ENCODE measurements around the gene MAT2B. TPM values are rescaled to one million over a fixed set of nuclear protein-coding genes. Genes with fewer than 3 reads are reported as not detected.

Gene MAT2B
- total RNA-seq, 1 donor from 2014 or later: 56.4 TPM

DNA sequence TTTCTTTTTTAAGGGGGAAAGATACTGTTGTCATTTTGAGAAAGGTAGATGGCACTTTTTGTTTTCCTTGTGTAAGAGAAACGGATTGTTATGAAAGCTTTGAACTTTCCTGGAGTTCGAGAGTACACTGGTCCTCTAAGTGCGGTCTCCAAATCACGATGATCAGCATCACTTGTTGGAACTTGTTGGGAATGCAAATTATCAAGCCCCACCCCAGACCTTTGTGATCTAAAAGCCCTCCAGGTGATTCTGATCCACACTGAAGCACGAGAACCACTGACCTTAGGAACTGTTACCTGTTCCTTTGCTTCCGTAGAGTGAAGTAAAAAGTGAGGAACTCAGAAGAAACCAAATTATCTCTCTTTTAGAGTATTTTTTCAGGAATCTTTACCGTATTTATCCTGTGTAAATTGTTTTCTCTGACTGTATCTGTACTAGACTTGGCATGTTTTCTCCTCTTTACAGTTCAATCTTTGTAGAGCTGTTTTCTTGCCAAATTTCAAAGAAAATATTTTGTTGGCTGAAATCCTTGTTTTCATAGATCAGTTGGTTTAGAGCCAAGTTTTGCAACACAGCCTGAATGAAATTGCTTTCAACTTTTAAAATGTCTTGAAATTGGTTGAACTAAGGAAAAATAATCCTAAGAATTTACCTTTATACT is 4.0 kb downstream of the MAT2B start:
- no peaks in the 10 kb centered on the region for H3K9me3 Mint-ChIP-seq
- peak overlapping the region; percentile 87 for H3K27ac Mint-ChIP-seq
- no peaks in the 10 kb centered on the region for H3K27me3 Mint-ChIP-seq
- H3K36me3 Mint-ChIP-seq: peaks cover 15% of the 10 kb centered on the region
- TF ChIP-seq, protein P1, sequence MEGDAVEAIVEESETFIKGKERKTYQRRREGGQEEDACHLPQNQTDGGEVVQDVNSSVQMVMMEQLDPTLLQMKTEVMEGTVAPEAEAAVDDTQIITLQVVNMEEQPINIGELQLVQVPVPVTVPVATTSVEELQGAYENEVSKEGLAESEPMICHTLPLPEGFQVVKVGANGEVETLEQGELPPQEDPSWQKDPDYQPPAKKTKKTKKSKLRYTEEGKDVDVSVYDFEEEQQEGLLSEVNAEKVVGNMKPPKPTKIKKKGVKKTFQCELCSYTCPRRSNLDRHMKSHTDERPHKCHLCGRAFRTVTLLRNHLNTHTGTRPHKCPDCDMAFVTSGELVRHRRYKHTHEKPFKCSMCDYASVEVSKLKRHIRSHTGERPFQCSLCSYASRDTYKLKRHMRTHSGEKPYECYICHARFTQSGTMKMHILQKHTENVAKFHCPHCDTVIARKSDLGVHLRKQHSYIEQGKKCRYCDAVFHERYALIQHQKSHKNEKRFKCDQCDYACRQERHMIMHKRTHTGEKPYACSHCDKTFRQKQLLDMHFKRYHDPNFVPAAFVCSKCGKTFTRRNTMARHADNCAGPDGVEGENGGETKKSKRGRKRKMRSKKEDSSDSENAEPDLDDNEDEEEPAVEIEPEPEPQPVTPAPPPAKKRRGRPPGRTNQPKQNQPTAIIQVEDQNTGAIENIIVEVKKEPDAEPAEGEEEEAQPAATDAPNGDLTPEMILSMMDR (conservative IDR thresholded peaks at IDR 0.05): no peak
- peak overlapping the region; percentile 74 for H3K4me3 Mint-ChIP-seq
- H3K4me1 Mint-ChIP-seq (ENCODE audit: unreplicated experiment): peaks cover 31% of the 10 kb centered on the region
- no peak for DNase-seq (ENCODE audit: extremely low spot score, unreplicated experiment)

DNA sequence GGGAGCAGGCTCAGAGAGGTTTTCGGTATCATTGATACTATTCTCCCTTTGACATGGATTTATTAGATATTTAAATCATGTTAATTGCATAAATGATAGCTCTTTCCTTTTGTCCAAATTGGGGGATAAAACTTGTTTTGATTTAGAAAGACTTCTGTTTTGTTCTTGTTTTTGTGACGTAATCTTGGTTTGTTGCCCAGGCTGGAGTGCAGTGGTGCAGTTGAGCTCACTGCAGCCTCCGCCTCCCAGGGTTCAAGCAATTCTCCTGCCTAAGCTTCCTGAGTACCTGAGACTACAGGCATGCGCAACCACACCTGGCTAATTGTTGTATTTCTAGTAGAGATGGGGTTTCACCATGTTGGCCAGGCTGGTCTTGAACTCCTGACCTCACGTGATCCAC is 7.1 kb downstream of the MAT2B start:
- peaks cover 22% of the 10 kb centered on the region for H3K36me3 Mint-ChIP-seq
- H3K9me3 Mint-ChIP-seq: no peaks in the 10 kb centered on the region
- no peak overlapping the region for H3K27ac Mint-ChIP-seq
- H3K27me3 Mint-ChIP-seq: no peaks in the 10 kb centered on the region
- TF ChIP-seq, protein P1 (conservative IDR thresholded peaks at IDR 0.05): no peak
- DNase-seq (ENCODE audit: extremely low spot score, unreplicated experiment): no peak
- H3K4me3 Mint-ChIP-seq: no peak overlapping the region
- H3K4me1 Mint-ChIP-seq (ENCODE audit: unreplicated experiment): peaks cover 28% of the 10 kb centered on the region

DNA sequence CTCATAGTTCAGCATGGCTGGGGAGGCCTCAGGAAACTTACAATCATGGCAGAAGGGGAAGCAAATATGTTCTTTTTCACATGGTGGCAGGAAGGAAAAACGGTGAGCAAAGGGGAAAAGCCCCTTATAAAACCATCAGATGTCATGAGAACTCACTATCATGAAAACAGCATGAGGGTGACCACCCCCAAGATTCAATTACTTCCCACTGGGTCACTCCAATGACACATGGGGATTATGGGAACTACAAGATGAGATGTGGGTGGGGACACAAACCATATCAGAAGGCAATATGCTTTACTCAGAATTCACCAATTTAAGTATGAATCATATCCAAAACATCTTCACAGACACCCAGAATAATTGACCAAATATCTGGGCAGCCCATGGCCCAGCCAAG is 19.7 kb downstream of the MAT2B start:
- no peaks in the 10 kb centered on the region for H3K4me1 Mint-ChIP-seq (ENCODE audit: unreplicated experiment)
- H3K27me3 Mint-ChIP-seq: no peaks in the 10 kb centered on the region
- TF ChIP-seq, protein P1 (conservative IDR thresholded peaks at IDR 0.05): no peak
- H3K27ac Mint-ChIP-seq: no peak overlapping the region
- H3K9me3 Mint-ChIP-seq: peaks cover 18% of the 10 kb centered on the region
- H3K4me3 Mint-ChIP-seq: no peak overlapping the region
- DNase-seq (ENCODE audit: extremely low spot score, unreplicated experiment): no peak
- H3K36me3 Mint-ChIP-seq: peaks cover 20% of the 10 kb centered on the region

DNA sequence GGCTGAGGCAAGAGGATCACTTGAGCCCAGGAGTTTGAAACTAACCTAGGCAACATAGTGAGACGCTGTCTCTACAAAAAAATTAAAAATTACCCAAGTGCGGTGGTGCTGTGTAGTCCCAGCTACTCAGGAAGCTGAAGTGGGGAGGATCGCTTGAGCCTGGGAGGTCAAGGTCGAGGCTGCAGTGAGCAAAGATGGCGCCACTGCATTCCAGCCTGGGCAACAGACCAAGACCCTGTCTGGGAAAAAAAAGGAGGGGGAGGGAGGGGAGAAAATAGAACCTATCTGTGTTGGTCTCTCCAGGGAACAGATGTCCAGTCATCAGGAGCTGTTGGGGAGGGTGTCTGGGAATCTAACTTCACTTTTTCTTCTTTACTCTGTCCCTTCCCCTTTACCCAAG is 24.3 kb downstream of the MAT2B start:
- no peak overlapping the region for H3K4me3 Mint-ChIP-seq
- no peak for DNase-seq (ENCODE audit: extremely low spot score, unreplicated experiment)
- H3K27ac Mint-ChIP-seq: no peak overlapping the region
- peaks cover 23% of the 10 kb centered on the region for H3K27me3 Mint-ChIP-seq
- H3K9me3 Mint-ChIP-seq: peaks cover 16% of the 10 kb centered on the region
- H3K36me3 Mint-ChIP-seq: peaks cover 7% of the 10 kb centered on the region
- H3K4me1 Mint-ChIP-seq (ENCODE audit: unreplicated experiment): peaks cover 14% of the 10 kb centered on the region
- TF ChIP-seq, protein P1 (conservative IDR thresholded peaks at IDR 0.05): no peak

DNA sequence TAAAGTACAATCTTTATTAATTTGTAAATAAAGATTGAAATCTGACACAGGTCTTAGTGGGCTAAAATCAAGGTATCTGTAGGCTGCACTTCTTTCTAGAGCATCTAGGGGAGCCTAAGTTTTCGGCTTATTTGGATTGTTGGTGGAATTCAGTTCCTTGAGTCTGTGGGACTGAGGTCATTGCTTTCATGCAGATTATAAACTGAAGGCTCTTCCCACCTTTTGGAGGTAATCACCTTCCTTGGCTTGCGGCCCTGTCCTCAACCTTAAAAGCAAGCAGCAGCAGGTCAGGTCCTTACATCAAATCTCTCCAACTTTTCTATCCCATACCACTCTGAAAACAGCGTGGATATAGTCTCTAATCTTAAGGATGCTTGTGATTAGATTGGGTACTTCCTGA is 25.9 kb downstream of the MAT2B start:
- TF ChIP-seq, protein P1 (conservative IDR thresholded peaks at IDR 0.05): no peak
- Mint-ChIP-seq H3K4me3 (no peak overlapping the region), H3K4me1 (ENCODE audit: unreplicated experiment) (peaks cover 14% of the 10 kb centered on the region)

More for the DNA sequence above, 25.9 kb downstream of the MAT2B start:
- Mint-ChIP-seq H3K27me3 (peaks cover 28% of the 10 kb centered on the region), H3K36me3 (no peaks in the 10 kb centered on the region), H3K27ac (no peak overlapping the region), H3K9me3 (peaks cover 8% of the 10 kb centered on the region)
- no peak for DNase-seq (ENCODE audit: extremely low spot score, unreplicated experiment)
